ENCODE data around the gene ULK3.

DNA sequence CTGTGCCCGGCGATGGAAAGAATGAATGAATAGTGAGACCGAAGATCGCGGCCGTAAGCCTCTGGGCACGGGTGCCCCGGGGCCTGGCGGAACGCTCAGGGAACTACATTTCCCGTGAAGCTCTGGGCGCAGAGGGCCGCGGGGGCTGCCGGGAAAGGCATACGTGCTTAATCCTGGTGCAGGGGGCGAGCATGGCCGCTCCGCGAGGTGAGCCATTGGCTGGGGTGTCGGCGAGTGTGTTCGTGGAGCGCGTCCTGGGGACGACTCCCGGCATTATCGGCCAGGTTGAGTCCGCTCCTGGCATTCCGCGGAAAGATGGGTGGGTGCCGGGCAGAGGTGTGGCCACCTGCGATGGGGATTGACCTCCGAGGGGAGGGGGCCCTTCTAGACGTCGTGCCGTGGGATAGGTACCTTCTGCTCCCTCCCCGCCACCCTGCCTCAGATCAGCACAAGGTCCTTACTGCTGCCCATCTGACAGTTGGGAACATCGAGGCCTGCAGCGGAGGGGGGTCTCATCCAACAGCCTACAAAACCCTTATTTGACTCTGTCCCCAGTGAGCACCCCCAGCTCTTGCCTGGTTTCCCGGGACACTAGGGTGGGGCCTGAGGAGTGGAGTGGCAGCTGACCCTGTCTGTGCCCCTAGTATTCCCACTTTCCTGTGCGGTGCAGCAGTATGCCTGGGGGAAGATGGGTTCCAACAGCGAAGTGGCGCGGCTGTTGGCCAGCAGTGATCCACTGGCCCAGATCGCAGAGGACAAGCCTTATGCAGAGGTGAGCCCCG, 47.1 kb upstream of the ULK3 start, which contains the start of gene MPI:
- TF ChIP-seq, protein P1, sequence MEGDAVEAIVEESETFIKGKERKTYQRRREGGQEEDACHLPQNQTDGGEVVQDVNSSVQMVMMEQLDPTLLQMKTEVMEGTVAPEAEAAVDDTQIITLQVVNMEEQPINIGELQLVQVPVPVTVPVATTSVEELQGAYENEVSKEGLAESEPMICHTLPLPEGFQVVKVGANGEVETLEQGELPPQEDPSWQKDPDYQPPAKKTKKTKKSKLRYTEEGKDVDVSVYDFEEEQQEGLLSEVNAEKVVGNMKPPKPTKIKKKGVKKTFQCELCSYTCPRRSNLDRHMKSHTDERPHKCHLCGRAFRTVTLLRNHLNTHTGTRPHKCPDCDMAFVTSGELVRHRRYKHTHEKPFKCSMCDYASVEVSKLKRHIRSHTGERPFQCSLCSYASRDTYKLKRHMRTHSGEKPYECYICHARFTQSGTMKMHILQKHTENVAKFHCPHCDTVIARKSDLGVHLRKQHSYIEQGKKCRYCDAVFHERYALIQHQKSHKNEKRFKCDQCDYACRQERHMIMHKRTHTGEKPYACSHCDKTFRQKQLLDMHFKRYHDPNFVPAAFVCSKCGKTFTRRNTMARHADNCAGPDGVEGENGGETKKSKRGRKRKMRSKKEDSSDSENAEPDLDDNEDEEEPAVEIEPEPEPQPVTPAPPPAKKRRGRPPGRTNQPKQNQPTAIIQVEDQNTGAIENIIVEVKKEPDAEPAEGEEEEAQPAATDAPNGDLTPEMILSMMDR (IDR thresholded peaks at IDR 0.05; ENCODE audit: borderline replicate concordance, extremely low read depth, low read length, poor library complexity, severe bottlenecking) = no peak
- TF ChIP-seq EZH2 (IDR thresholded peaks at IDR 0.05; ENCODE audit: borderline replicate concordance, low read depth, low read length, severe bottlenecking) = no peak
